OCI-M2 (cell line): ENCODE data around the gene CUX1.
"Not testable (repeated sequence)": the region's sequence is repeated elsewhere in the genome, so short reads cannot be mapped to it uniquely, and the experiment has no call there.

Source experiments
- DNase-seq: peaks from one replicate; lab custom pipeline; 2025; ENCODE audit not compliant: unreplicated experiment; lab: John Stamatoyannopoulos, UW

Gene CUX1

GRCh38 chr7:101913851-101914250 is 96.4 kb downstream of the CUX1 start:
- peak; percentile 6 for DNase-seq

GRCh38 chr7:101915000-101915399 is 97.6 kb downstream of the CUX1 start:
- DNase-seq, result no peak

GRCh38 chr7:101916041-101916800 is 98.8 kb downstream of the CUX1 start:
- DNase-seq, result no peak

- DNase-seq, result no peak
Measured at GRCh38 chr7:101916876-101917275, 99.5 kb downstream of the CUX1 start.

GRCh38 chr7:101917566-101917965 is 100.1 kb downstream of the CUX1 start:
- no peak for DNase-seq

GRCh38 chr7:101918426-101918825 is 101.0 kb downstream of the CUX1 start:
- DNase-seq, result no peak

GRCh38 chr7:101919363-101920115 is 102.1 kb downstream of the CUX1 start:
- DNase-seq, result no peak

- DNase-seq, result no peak
Measured at GRCh38 chr7:101921061-101921460, 103.6 kb downstream of the CUX1 start.

GRCh38 chr7:101921546-101922489 is 104.4 kb downstream of the CUX1 start:
- DNase-seq, result peak; percentile 3

GRCh38 chr7:101922631-101923601 is 105.5 kb downstream of the CUX1 start:
- DNase-seq, result no peak

- no peak for DNase-seq
Measured at GRCh38 chr7:101923602-101923985, 106.2 kb downstream of the CUX1 start.

- no peak for DNase-seq
Measured at GRCh38 chr7:101924171-101924570, 106.7 kb downstream of the CUX1 start.

- DNase-seq, result no peak
Measured at GRCh38 chr7:101926265-101926664, 108.8 kb downstream of the CUX1 start.

GRCh38 chr7:101927389-101927788 is 110.0 kb downstream of the CUX1 start:
- DNase-seq, result no peak

GRCh38 chr7:101927802-101928201 is 110.4 kb downstream of the CUX1 start:
- DNase-seq, result no peak

- no peak for DNase-seq
Measured at GRCh38 chr7:101929256-101929655, 111.8 kb downstream of the CUX1 start.

- DNase-seq, result not testable (repeated sequence)
Measured at GRCh38 chr7:101929911-101930310, 112.5 kb downstream of the CUX1 start.

- DNase-seq, result no peak
Measured at GRCh38 chr7:101932083-101932482, 114.7 kb downstream of the CUX1 start.

GRCh38 chr7:101933028-101933427 is 115.6 kb downstream of the CUX1 start:
- DNase-seq, result no peak

GRCh38 chr7:101933688-101934121 is 116.3 kb downstream of the CUX1 start:
- DNase-seq, result no peak
